IPS-18a (cell line): Measurements from ENCODE around the gene DOK7.

Experiments
- H3K27ac ChIP-seq: one replicate; pipeline ENCODE4 v1.5.1; 2013; ENCODE audit warnings: low read length
- H3K27me3 ChIP-seq: one replicate; pipeline ENCODE4 v1.6.1; 2013; ENCODE audit warnings: mild to moderate bottlenecking, low read length; ENCODE audit not compliant: control insufficient read depth, insufficient read depth
- H3K36me3 ChIP-seq: one replicate; pipeline ENCODE4 v1.6.1; 2013; ENCODE audit warnings: low read depth, low read length; ENCODE audit not compliant: control insufficient read depth
- H3K4me1 ChIP-seq: one replicate; pipeline ENCODE4 v1.6.1; 2013; ENCODE audit warnings: low read depth, low read length; ENCODE audit not compliant: control insufficient read depth
- H3K4me3 ChIP-seq: one replicate; pipeline ENCODE4 v1.5.1; 2013; ENCODE audit warnings: low read length
- H3K9ac ChIP-seq: one replicate; pipeline ENCODE4 v1.6.1; 2013; ENCODE audit warnings: mild to moderate bottlenecking, low read length, moderate library complexity
- H3K9me3 ChIP-seq: one replicate; pipeline ENCODE4 v1.6.1; 2013; ENCODE audit warnings: low read depth, low read length; ENCODE audit not compliant: control insufficient read depth

Gene DOK7

GRCh38 chr4:3430524-3430923 lies 32.6 kb upstream of the DOK7 start:
- no peaks in the 10 kb centered on the region for H3K4me1 ChIP-seq
- H3K27me3 ChIP-seq, result no peaks in the 10 kb centered on the region
- no peaks in the 10 kb centered on the region for H3K9me3 ChIP-seq
- H3K36me3 ChIP-seq, result no peaks in the 10 kb centered on the region
- no peak overlapping the region for H3K27ac ChIP-seq
- no peak overlapping the region for H3K9ac ChIP-seq
- no peak overlapping the region for H3K4me3 ChIP-seq

- Histone ChIP-seq H3K36me3 (no peaks in the 10 kb centered on the region), H3K9ac (no peak overlapping the region), H3K4me1 (no peaks in the 10 kb centered on the region), H3K9me3 (no peaks in the 10 kb centered on the region), H3K27me3 (no peaks in the 10 kb centered on the region), H3K27ac (no peak overlapping the region), H3K4me3 (no peak overlapping the region)
These were observed 31.6 kb upstream of the DOK7 start for GRCh38 chr4:3431446-3431993.

GRCh38 chr4:3432381-3432790 lies 30.7 kb upstream of the DOK7 start:
- Histone ChIP-seq H3K27ac (no peak overlapping the region), H3K9ac (no peak overlapping the region), H3K4me1 (no peaks in the 10 kb centered on the region), H3K9me3 (no peaks in the 10 kb centered on the region), H3K4me3 (no peak overlapping the region), H3K27me3 (no peaks in the 10 kb centered on the region), H3K36me3 (no peaks in the 10 kb centered on the region)

- no peak overlapping the region for H3K27ac ChIP-seq
- no peak overlapping the region for H3K9ac ChIP-seq
- H3K36me3 ChIP-seq, result no peaks in the 10 kb centered on the region
- no peaks in the 10 kb centered on the region for H3K27me3 ChIP-seq
- H3K4me3 ChIP-seq, result no peak overlapping the region
- H3K4me1 ChIP-seq, result no peaks in the 10 kb centered on the region
- no peaks in the 10 kb centered on the region for H3K9me3 ChIP-seq
These were observed 29.8 kb upstream of the DOK7 start for GRCh38 chr4:3433138-3433869.

GRCh38 chr4:3434881-3435685 lies 28.0 kb upstream of the DOK7 start:
- no peaks in the 10 kb centered on the region for H3K36me3 ChIP-seq
- H3K27me3 ChIP-seq, result no peaks in the 10 kb centered on the region
- no peaks in the 10 kb centered on the region for H3K4me1 ChIP-seq
- H3K4me3 ChIP-seq, result no peak overlapping the region
- no peaks in the 10 kb centered on the region for H3K9me3 ChIP-seq
- no peak overlapping the region for H3K9ac ChIP-seq
- no peak overlapping the region for H3K27ac ChIP-seq

DNA sequence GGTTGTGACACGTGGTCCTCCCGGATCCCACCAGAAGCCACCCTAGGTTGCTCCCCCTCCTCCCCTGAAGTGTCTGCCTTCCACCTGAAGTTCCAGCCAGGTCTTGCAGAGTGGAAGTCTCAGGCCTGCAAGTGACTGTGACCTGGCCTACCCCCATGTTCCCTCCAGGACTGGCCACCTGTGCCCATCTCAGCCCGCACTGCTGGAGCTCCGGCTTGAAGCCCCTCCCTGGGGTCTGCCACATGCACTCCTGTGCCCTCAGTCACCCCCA lies 27.5 kb upstream of the DOK7 start:
- Histone ChIP-seq H3K4me1 (no peaks in the 10 kb centered on the region), H3K9ac (no peak overlapping the region), H3K27ac (no peak overlapping the region), H3K4me3 (no peak overlapping the region), H3K36me3 (no peaks in the 10 kb centered on the region), H3K9me3 (no peaks in the 10 kb centered on the region), H3K27me3 (no peaks in the 10 kb centered on the region)

DNA sequence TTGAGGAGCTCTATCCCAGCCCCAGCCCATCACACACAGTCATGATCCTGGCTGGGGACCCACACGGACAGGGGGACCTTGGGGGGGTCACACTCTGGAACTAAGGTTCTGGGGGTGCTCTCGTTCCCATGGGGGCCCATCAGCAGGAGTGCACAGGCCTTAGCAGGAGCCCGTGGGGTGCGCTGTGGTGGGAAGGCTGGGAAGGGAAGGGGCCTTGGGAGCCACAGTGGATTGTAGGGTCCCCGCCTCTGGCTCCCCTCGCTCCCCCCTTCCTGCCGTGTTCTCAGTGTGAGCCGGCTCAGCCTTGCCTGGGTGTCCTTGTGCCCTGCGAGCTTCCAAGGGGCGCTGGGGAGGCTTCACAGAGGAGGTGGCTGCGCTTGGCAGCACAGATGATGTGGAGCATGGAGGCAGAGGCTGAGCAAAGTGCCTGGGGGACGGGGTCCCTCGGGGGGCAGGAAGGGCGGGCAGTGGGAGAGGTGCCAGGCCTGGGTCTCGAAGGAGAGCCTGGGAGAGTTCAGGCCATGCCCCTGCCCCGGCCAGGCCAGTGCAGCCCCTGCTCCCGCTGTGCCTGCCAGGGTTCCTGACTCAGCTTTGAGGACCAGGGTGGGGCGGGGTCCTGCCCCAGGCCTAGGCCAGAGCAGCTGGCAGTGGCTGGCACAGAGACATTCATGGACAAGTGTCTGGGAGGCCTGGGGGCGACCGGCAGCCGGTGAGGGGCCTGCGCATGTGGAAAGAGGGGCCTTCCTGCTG lies 26.9 kb upstream of the DOK7 start:
- H3K36me3 ChIP-seq, result no peaks in the 10 kb centered on the region
- H3K4me3 ChIP-seq, result no peak overlapping the region
- H3K9me3 ChIP-seq, result no peaks in the 10 kb centered on the region
- no peaks in the 10 kb centered on the region for H3K27me3 ChIP-seq
- no peaks in the 10 kb centered on the region for H3K4me1 ChIP-seq
- H3K9ac ChIP-seq, result no peak overlapping the region
- no peak overlapping the region for H3K27ac ChIP-seq

- H3K36me3 ChIP-seq, result no peaks in the 10 kb centered on the region
- H3K9me3 ChIP-seq, result no peaks in the 10 kb centered on the region
- no peaks in the 10 kb centered on the region for H3K4me1 ChIP-seq
- H3K4me3 ChIP-seq, result no peak overlapping the region
- no peaks in the 10 kb centered on the region for H3K27me3 ChIP-seq
- no peak overlapping the region for H3K9ac ChIP-seq
- H3K27ac ChIP-seq, result no peak overlapping the region
These were observed 26.1 kb upstream of the DOK7 start for GRCh38 chr4:3436798-3437581.

DNA sequence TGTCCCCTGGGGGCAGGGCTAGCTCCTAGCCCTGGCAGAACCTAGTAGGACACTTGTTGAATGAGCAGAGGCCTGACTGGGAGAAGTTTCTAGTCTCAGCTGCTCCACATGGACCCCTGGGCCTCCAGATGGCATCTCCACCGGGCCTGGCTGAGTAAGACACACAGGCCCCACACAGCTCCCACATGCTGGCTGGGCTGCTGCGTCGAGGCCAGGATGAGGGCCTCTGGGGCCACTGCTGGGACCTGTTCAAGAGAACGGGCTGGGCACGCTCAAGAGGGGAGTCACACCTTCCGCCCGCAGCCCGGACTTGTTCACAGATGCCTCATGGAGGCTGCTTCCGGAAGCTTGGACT lies 25.5 kb upstream of the DOK7 start:
- H3K4me1 ChIP-seq, result no peaks in the 10 kb centered on the region
- no peaks in the 10 kb centered on the region for H3K36me3 ChIP-seq
- no peak overlapping the region for H3K27ac ChIP-seq
- no peaks in the 10 kb centered on the region for H3K9me3 ChIP-seq
- H3K4me3 ChIP-seq, result no peak overlapping the region
- H3K27me3 ChIP-seq, result no peaks in the 10 kb centered on the region
- H3K9ac ChIP-seq, result no peak overlapping the region

DNA sequence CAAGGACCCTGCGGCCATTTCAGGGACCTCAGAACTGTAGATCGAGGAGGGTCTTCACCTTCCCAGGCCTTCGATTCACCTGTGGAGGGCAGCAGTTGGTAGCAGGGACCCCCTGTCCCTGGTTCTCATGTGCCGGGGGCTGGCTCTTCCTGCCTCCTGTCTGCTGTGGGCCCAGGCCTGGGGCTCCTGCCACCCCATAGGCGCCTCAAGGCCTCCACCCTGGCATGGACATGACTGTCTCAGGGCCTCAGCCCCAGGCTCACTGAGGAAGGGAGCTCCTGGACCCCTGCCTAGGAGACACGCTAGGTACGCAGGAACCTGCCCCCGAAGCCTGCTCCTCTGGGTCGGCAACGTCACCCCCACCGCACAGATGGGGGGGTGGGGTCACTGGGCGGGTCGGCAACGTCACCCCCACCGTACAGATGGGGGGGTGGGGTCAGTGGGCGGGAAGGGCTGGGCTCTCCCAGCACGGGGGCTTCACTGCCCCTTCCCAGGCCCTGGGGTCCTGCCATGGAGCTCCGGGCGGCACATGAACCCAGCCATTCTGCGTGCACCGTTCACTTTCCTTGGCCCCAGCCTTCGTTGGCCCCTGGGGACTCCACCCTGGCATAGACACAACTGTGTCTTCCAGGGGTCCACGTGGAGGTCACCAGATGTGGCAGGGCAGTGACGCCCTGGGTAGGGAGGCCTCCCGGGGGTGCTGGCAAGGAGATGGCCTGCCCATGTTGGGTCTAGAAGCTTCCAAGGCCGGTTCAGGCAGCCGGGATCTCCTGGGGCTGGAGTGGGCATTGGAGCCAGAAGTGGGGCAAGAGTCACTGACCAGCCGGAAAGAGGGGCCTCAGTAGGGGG lies 24.9 kb upstream of the DOK7 start:
- H3K4me1 ChIP-seq, result no peaks in the 10 kb centered on the region
- H3K27ac ChIP-seq, result no peak overlapping the region
- H3K9ac ChIP-seq, result no peak overlapping the region
- H3K36me3 ChIP-seq, result no peaks in the 10 kb centered on the region
- no peaks in the 10 kb centered on the region for H3K9me3 ChIP-seq
- H3K4me3 ChIP-seq, result no peak overlapping the region
- H3K27me3 ChIP-seq, result no peaks in the 10 kb centered on the region
